Ovary (tissue), 9 donors: ENCODE data around the gene APBA1. TPM values are rescaled to one million over a fixed set of nuclear protein-coding genes. Genes with fewer than 3 reads are reported as not detected.

ENCODE experiments used
- DNase-seq, 5 donors: peaks; one replicate each; pipeline ENCODE4 v3.0.0-alpha.2; 2019 to 2020
- H3K27ac ChIP-seq, 2 donors: fragments of 200-600 bp; one replicate each; pipeline versions ENCODE4 v1.5.1 to v1.8.0; 2019 to 2022
- H3K27me3 ChIP-seq: fragments of 200-600 bp; one replicate; pipeline ENCODE4 v1.8.0; 2022
- H3K36me3 ChIP-seq: fragments of 200-600 bp; sonication (generic); one replicate; pipeline ENCODE4 v1.5.1; 2019
- H3K4me1 ChIP-seq: one replicate; pipeline ENCODE4 v1.8.1; 2013; ENCODE audit warnings: mild to moderate bottlenecking, moderate library complexity; ENCODE audit not compliant: insufficient read depth
- H3K4me3 ChIP-seq: fragments of 200-600 bp; sonication (generic); one replicate; pipeline ENCODE4 v1.5.1; 2017
- H3K9me3 ChIP-seq, 2 donors: fragments of 200-600 bp in 1 of 2; sonication (generic) in 1 of 2; one replicate each; pipeline versions ENCODE4 v1.5.1 to v1.8.1; 2013 to 2019; ENCODE audit warnings: mild to moderate bottlenecking in 1 of 2, moderate library complexity in 1 of 2
- CTCF ChIP-seq, 3 donors: fragments of 450-650 bp in 2 of 3; fragments of 200-600 bp in 1 of 3; IDR thresholded peaks; one replicate each; pipeline versions ENCODE4 v1.5.1 to v1.8.0; 2016 to 2022; ENCODE audit warnings: antibody characterized with exemption in 3 of 3, mild to moderate bottlenecking in 1 of 3
- EP300 ChIP-seq: sonication (generic); formaldehyde crosslinking; IDR thresholded peaks from one replicate; pipeline ENCODE4 v1.6.1; 2017; ENCODE audit warnings: antibody characterized with exemption
- POLR2A ChIP-seq: fragments of 450-650 bp; IDR thresholded peaks from one replicate; pipeline ENCODE4 v1.6.1; 2017; ENCODE audit warnings: antibody characterized with exemption, mild to moderate bottlenecking, moderate library complexity
- WGBS, 3 donors: extraction: QIAGEN DNeasy Blood & Tissue Kit in 1 of 3; methylation state at CpG; one replicate each; pipeline versions ENCODE4 v1.1.5 to v1.1.7; 2013 to 2017; 5-methylcytosine and 5-hydroxymethylcytosine counted together
- intact Hi-C, 4 donors: fragments of 100-400 bp; cut with DNase I; formaldehyde crosslinking; loops; one replicate each; pipeline versions ENCODE4 v1.11.0 to v1.15.1; 2022 to 2023
- polyA plus RNA-seq, 2 donors: library from polyadenylated mRNA; stranded (reverse); fragments of 200-250 nt in 1 of 2; fragments of 350-450 nt in 1 of 2; fragmentation: Illumina TruSeq in 1 of 2; extraction: RNeasy Lipid Tissue Mini Kit (QIAGEN cat#74804) in 1 of 2; gene quantifications; one replicate each; pipeline ENCODE4 v1.2.3, GENCODE V29; 2013 to 2014
- total RNA-seq, 7 donors: library from RNA; depleted of rRNA in 2 of 7; stranded (reverse); fragments of >200 nt in 2 of 7; fragmentation: NEBNext Ultra II Directional in 3 of 7; extraction: Animal tissue kit (Norgen Biotek cat#: 25700) in 3 of 7; gene quantifications; one replicate each; pipeline versions ENCODE4 v1.1.0 to v1.2.4, GENCODE V29; 2016 to 2023
- donor health status: DM: no; HTN: no; CAD: no; lungs with moderate emphysema.
- donor health status: DM: no; HTN: no; CAD: no.
- donor health status: Bipolar disorder and iron deficiency.
- donor health status: DM: yes; HTN: yes; CAD: no.
- donor health status: DM: no; HTN: no; CAD: no.
- donor health status: DM: yes; HTN: yes; CAD: no.

The APBA1 gene
- total and polyA plus RNA-seq, 9 donors: 2.8 to 17.6 (median 12.9) TPM

DNA sequence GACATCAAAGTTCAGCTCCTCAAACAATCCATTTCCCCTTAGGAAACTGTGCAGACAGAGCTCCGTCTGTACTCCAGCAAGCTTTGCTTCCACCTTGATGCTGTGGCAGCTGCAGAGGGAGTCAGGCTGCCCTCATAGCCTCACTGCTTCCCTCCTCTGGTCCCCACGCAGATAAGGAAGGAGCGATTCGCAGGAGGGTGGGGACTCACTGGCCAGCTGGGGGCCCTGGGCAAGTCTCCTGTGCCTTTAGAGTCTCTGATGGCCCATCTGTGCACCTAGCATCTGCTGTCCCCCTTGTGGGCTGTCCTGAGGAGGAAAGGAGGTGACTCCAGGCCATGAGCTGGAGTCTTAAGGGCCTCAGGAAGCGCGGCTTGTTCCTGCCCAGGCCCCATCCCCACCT, 225.7 kb downstream of the APBA1 start:
- DNase-seq: no peak
- Histone ChIP-seq H3K4me1 (no peaks in the 10 kb centered on the region), H3K36me3 (no peaks in the 10 kb centered on the region), H3K27me3 (no peaks in the 10 kb centered on the region), H3K27ac (no peak overlapping the region), H3K4me3 (no peak overlapping the region), H3K9me3 (no peaks in the 10 kb centered on the region)
- WGBS, 3 donors: 78 to 85% (median 80%) methylated on average over 6 of the region's 6 CpGs
- TF ChIP-seq EP300 (no peak), CTCF (IDR thresholded peaks at IDR 0.05) (no peak), POLR2A (no peak)
- intact Hi-C loops: no loop called here

- intact Hi-C loops: no loop called here
- H3K36me3 ChIP-seq: no peaks in the 10 kb centered on the region
- no peak for TF ChIP-seq CTCF (IDR thresholded peaks at IDR 0.05)
- TF ChIP-seq POLR2A: no peak
- no peak for TF ChIP-seq EP300
Measured at GRCh38 chr9:69445251-69445650, 226.9 kb downstream of the APBA1 start.

GRCh38 chr9:69444791-69445190, 227.4 kb downstream of the APBA1 start:
- no peak for DNase-seq
- TF ChIP-seq CTCF (IDR thresholded peaks at IDR 0.05) (no peak), POLR2A (no peak), EP300 (no peak)
- H3K27ac ChIP-seq: no peak overlapping the region
- no peaks in the 10 kb centered on the region for H3K4me1 ChIP-seq
- 93 to 95% (median 93%) methylated on average over 4 of the region's 4 CpGs for WGBS, 3 donors
- intact Hi-C loops: no loop called here
- H3K9me3 ChIP-seq: no peaks in the 10 kb centered on the region
- no peaks in the 10 kb centered on the region for H3K27me3 ChIP-seq
- H3K36me3 ChIP-seq: no peaks in the 10 kb centered on the region
- no peak overlapping the region for H3K4me3 ChIP-seq

More at GRCh38 chr9:69445251-69445650, 226.9 kb downstream of the APBA1 start:
- DNase-seq: no peak
- Histone ChIP-seq H3K4me3 (no peak overlapping the region), H3K27me3 (no peaks in the 10 kb centered on the region), H3K27ac (no peak overlapping the region), H3K4me1 (no peaks in the 10 kb centered on the region), H3K9me3 (no peaks in the 10 kb centered on the region)
- 95 to 96% (median 95%) methylated on average over 5 of the region's 5 CpGs for WGBS, 3 donors

- no peaks in the 10 kb centered on the region for H3K9me3 ChIP-seq
- H3K4me1 ChIP-seq: no peaks in the 10 kb centered on the region
- H3K4me3 ChIP-seq: no peak overlapping the region
- no peak for DNase-seq
- TF ChIP-seq EP300: no peak
- TF ChIP-seq POLR2A: no peak
- TF ChIP-seq CTCF (IDR thresholded peaks at IDR 0.05): no peak
- 84 to 93% (median 87%) methylated on average over 8 of the region's 8 CpGs for WGBS, 3 donors
- no peak overlapping the region for H3K27ac ChIP-seq
- intact Hi-C loops: no loop called here
- no peaks in the 10 kb centered on the region for H3K27me3 ChIP-seq
- no peaks in the 10 kb centered on the region for H3K36me3 ChIP-seq
Measured at GRCh38 chr9:69444021-69444420, 228.2 kb downstream of the APBA1 start.
